Urinary bladder (tissue), 4 donors: ENCODE results near the gene NSMF. TPM values are rescaled to one million over a fixed set of nuclear protein-coding genes. Genes with fewer than 3 reads are reported as not detected.

Source experiments
- DNase-seq: peaks from one replicate; pipeline ENCODE4 v3.0.0-alpha.2; 2015; ENCODE audit errors: extremely low spot score
- H3K27ac ChIP-seq: one replicate; pipeline ENCODE4 v1.5.1; 2013; ENCODE audit warnings: low read depth, mild to moderate bottlenecking, moderate library complexity
- H3K36me3 ChIP-seq: one replicate; pipeline ENCODE4 v1.6.1; 2013; ENCODE audit warnings: mild to moderate bottlenecking, moderate library complexity; ENCODE audit not compliant: insufficient read depth
- H3K4me1 ChIP-seq: one replicate; pipeline ENCODE4 v1.6.1; 2013; ENCODE audit warnings: mild to moderate bottlenecking, moderate library complexity; ENCODE audit not compliant: insufficient read depth
- H3K4me3 ChIP-seq: one replicate; pipeline ENCODE4 v1.5.1; 2013; ENCODE audit warnings: low read depth, low read length
- WGBS: extraction: QIAGEN DNeasy Blood & Tissue Kit; methylation state at CpG from one replicate; pipeline ENCODE4 v1.1.7; 2013; 5-methylcytosine and 5-hydroxymethylcytosine counted together
- polyA plus RNA-seq: library from polyadenylated mRNA; stranded (reverse); fragments of 200-250 nt; gene quantifications from one replicate; pipeline ENCODE4 v1.2.3, GENCODE V29; 2013
- total RNA-seq: library from RNA; depleted of rRNA; stranded (reverse); fragments of >200 nt; gene quantifications from one replicate; pipeline ENCODE4 v1.2.3, GENCODE V29; 2014
- donor health status: healthy with polysubstance abuse.
- donor health status: healthy.

NSMF gene
- total and polyA plus RNA-seq, 2 donors = 8.6 to 36.2 TPM

DNA sequence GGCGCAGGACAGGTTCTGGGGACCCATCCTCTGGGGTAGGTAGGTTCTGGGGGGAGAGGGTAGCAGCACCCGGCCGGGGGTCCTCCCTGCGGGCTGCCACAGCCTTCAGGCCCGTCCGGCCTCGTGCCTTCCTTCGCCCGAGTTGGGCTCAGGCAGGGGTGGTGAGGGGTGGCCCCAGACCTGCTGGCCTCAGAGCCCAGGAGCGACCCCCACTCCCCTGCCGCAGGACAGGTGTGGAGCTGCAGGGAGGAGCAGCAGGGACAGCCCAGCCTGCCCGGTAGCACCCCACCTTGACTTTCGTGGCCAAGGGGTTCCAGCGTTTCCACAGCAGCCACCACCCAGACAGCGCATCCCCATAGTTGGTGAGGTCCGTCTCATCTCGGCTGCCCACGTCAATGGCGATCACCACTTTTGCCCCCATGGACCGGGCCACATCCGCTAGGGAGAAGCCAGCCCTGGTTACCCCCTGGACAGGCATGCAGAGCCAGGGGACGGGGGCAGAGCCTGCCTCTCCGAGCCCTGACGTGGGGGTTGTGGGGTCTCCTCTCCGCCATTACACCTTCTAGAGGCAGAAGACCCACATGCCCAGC lies 3.4 kb upstream of the NSMF start:
- no peaks in the 10 kb centered on the region for H3K4me1 ChIP-seq
- no peak for DNase-seq
- H3K4me3 ChIP-seq = no peak overlapping the region
- WGBS = 92% methylated on average over 25 of the region's 25 CpGs
- no peak overlapping the region for H3K27ac ChIP-seq
- no peaks in the 10 kb centered on the region for H3K36me3 ChIP-seq

- 54% methylated on average over 52 of the region's 52 CpGs for WGBS
- Histone ChIP-seq H3K36me3 (no peaks in the 10 kb centered on the region), H3K4me3 (no peak overlapping the region), H3K27ac (no peak overlapping the region), H3K4me1 (no peaks in the 10 kb centered on the region)
- no peak for DNase-seq
Observed at GRCh38 chr9:137461663-137462395, 2.7 kb upstream of the NSMF start.

GRCh38 chr9:137461316-137461662 lies 2.2 kb upstream of the NSMF start:
- no peak for DNase-seq
- WGBS = 93% methylated on average over 21 of the region's 21 CpGs
- no peak overlapping the region for H3K27ac ChIP-seq
- H3K4me1 ChIP-seq = no peaks in the 10 kb centered on the region
- H3K36me3 ChIP-seq = no peaks in the 10 kb centered on the region
- no peak overlapping the region for H3K4me3 ChIP-seq

- Histone ChIP-seq H3K4me3 (no peak overlapping the region), H3K36me3 (no peaks in the 10 kb centered on the region), H3K4me1 (no peaks in the 10 kb centered on the region), H3K27ac (no peak overlapping the region)
- 94% methylated on average over 31 of the region's 31 CpGs for WGBS
- DNase-seq = no peak
Observed at GRCh38 chr9:137460363-137461315, 1.5 kb upstream of the NSMF start.

- Histone ChIP-seq H3K36me3 (no peaks in the 10 kb centered on the region), H3K4me1 (no peaks in the 10 kb centered on the region), H3K4me3 (peak overlapping the region; percentile 57), H3K27ac (no peak overlapping the region)
- 51% methylated on average over 15 of the region's 15 CpGs for WGBS
- DNase-seq = no peak
Observed at GRCh38 chr9:137459601-137460362, 648 bp upstream of the NSMF start.

GRCh38 chr9:137458194-137459151 lies 661 bp downstream of the NSMF start:
- H3K27ac ChIP-seq = no peak overlapping the region
- no peaks in the 10 kb centered on the region for H3K4me1 ChIP-seq
- peak overlapping the region; percentile 57 for H3K4me3 ChIP-seq
- 15% methylated on average over 88 of the region's 88 CpGs for WGBS
- no peaks in the 10 kb centered on the region for H3K36me3 ChIP-seq
- DNase-seq = no peak

DNA sequence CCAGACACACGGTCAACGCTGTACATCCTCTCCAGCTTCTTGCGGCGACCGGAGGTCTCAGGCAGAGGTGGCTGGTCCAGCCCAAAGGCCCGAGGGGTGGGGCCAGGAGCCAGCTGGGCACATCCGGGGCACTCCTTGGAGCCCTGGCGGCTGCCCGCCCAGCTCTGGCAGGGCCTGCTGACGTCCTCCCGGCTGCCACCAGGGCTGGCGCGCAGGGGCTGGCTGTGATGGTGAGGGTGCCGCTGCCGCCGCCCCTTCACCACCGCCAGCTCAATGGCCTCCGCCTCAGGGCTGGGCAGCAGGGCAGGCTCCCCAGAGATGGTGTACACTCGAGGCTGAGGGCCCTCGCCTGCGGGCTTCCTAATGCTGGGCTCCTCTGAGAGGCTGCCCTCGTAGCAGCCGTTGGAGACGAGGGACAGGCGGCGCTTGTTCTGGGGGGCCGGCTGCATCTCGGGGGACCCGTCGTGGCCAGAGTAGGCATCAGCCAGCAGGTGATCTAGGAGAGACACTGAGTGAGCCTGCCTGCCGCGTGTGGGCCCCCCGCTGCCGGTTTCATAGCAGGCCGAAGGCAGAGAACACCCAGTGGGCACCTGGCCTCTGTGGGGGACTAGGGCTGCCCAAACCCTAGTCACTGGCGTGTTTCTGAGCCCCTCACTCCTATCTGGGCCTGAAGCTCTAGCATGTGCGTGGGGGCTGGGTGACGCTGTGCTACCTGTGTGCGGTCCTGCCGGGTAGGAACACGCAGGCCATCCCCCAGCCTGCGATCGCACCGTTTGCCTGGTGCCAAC lies 1.5 kb downstream of the NSMF start:
- 94% methylated on average over 44 of the region's 44 CpGs for WGBS
- H3K4me1 ChIP-seq = no peaks in the 10 kb centered on the region
- H3K4me3 ChIP-seq = no peak overlapping the region

DNA sequence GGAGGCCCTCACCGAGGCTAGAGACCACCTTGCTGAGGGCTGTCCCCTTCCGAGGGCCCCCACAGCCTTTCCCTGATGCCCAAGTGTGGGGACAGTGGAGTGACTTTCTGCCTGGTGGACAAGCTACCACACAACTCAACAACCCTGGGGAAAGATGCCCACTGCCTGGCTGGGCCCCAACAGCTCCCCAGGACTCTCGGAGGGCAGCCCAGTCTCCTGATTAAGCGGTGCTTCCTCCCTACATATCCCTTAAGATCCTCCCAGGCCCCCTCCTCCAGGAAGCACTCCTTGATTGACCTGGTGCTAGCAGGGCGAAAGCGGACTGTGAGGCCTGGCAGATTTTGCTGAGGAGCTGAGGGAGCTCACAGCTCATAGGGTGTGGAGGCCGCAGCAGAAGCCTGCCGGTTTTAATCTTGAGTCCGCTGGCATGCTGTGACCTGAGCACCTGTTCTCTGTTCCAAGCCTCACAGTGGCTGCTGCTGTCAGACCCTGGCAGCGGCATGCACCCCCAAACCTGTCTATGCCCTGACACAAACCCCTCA lies 2.2 kb downstream of the NSMF start:
- no peaks in the 10 kb centered on the region for H3K4me1 ChIP-seq
- H3K36me3 ChIP-seq = no peaks in the 10 kb centered on the region
- H3K27ac ChIP-seq = no peak overlapping the region
- 95% methylated on average over 10 of the region's 10 CpGs for WGBS
- no peak for DNase-seq
- no peak overlapping the region for H3K4me3 ChIP-seq

More for the DNA sequence above, 1.5 kb downstream of the NSMF start:
- no peak for DNase-seq
- Histone ChIP-seq H3K36me3 (no peaks in the 10 kb centered on the region), H3K27ac (no peak overlapping the region)

- WGBS = 89% methylated on average over 12 of the region's 12 CpGs
- no peak for DNase-seq
- Histone ChIP-seq H3K27ac (no peak overlapping the region), H3K36me3 (no peaks in the 10 kb centered on the region), H3K4me3 (no peak overlapping the region), H3K4me1 (no peaks in the 10 kb centered on the region)
Observed at GRCh38 chr9:137456061-137456863, 2.9 kb downstream of the NSMF start.

- H3K4me1 ChIP-seq = no peaks in the 10 kb centered on the region
- no peak overlapping the region for H3K27ac ChIP-seq
- H3K36me3 ChIP-seq = no peaks in the 10 kb centered on the region
- no peak for DNase-seq
- 91% methylated on average over 18 of the region's 18 CpGs for WGBS
- no peak overlapping the region for H3K4me3 ChIP-seq
Observed at GRCh38 chr9:137455359-137455991, 3.7 kb downstream of the NSMF start.
